Measurements from ENCODE around the gene ZIC2.

ZIC2 gene

DNA sequence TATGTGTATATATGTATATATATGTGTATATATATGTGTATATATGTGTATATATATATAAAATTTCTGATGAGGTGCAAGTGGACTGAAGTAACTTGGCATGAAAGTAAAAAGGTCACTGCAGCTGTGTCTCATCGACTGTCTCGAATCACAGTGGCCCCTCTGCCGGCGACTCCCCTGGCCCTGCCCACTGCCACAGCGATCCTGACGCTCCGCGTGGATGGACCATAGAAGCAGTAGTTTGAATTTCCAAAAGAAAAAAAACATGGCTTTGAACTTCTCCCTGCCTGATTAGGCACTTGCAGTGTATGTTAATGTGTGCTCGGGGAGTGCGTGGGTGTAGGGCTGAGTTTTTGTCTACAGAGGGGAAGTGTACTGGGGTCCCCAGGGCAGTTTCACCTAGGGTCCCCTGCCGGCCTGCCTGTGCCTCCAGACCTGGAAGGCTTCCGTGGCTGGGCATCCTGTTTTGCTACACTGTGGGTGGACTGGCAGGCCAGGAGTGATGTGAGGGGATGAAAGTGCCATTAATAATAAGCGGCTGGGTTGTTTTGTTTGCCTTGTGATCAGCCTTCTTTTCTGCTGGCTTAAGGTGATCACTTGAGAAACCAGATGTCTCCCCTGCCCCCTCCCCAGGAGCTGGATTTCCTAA lies 20.8 kb upstream of the ZIC2 start:
- no peak for DNase-seq

DNA sequence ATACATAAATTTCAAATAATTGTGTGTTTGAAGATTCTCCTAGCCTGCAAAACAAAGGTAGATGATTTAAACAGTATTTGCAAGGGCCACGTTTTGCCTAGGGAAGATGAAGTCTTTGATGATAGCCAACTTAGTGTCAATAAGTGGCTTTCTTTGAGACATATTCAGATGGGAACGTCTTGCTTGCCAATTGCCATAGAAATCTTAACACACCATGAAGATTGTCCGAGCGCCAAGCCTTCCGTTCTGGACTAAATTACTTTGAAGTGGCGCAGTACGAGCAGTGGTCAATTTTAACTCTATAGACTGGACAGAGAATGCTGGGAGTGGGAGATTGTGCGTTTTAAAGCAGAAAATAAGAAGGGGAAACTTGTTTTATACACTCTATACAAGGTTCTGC lies 19.9 kb upstream of the ZIC2 start:
- no peak for DNase-seq

- no peak for DNase-seq
Measured at GRCh38 chr13:99962242-99962641, 19.3 kb upstream of the ZIC2 start.

DNA sequence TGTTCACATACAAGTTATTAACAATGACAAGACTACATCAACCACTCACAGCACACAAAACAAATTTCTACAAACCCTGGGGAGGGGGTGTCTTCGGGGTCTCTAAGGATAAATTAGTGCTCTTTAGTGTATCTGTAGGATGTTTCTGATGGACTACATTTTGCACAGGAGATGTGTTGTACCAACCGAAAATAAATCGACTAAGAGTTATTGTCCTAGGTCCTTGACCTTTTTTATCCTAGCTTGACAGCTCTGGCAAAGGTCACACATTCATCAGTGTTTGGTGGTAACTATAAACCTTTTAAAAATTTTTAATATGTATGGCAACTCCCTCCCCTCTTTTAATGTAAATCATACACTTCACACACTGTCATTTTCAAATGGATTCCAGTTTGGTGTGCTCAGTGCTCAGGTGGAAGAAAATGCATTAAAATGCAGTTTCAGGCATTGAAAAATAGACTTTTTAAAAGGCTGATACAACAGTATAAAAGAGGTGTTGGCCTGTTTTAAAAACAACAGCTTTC lies 17.7 kb upstream of the ZIC2 start:
- DNase-seq: no peak

GRCh38 chr13:99965329-99966000 lies 16.1 kb upstream of the ZIC2 start:
- DNase-seq: no peak

DNA sequence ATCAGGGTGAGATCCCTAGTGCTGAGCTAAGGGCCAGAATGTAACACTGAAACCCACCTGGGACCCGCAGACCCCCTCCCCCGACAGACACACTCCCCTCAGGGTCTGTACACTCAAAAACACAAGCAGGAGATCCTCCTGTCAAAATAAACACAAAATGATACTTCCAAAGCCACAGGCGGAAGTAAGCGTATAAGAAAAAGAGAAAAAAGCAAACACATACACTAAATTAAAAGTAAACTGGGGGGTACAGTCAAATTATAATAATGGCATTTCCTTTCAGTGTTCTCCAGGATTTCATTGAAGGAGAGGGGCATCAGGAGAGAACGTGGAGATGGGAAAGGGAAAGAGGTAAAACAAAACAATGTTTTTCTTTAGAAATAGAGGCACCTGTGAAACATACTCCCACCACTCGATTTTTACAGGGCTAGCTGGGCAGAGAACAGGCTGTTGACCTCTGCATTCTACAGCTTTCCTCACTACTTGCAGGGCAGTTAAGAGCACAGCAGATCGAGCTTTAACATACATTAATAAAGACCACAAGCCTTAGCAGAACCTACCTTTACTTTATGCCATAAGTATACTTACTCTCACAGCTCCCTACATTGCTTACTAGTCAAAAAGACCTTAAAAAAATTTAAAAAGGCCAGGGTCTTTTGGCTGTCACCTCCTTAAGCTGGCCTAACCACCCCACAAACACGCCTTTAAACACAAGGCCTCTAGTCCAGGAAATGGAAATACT lies 15.3 kb upstream of the ZIC2 start:
- no peak for DNase-seq

- no peak for DNase-seq
Measured at GRCh38 chr13:99967498-99967868, 14.1 kb upstream of the ZIC2 start.

GRCh38 chr13:99967869-99968520 lies 13.6 kb upstream of the ZIC2 start:
- DNase-seq: no peak

- no peak for DNase-seq
Measured at GRCh38 chr13:99968521-99969452, 12.8 kb upstream of the ZIC2 start.

DNA sequence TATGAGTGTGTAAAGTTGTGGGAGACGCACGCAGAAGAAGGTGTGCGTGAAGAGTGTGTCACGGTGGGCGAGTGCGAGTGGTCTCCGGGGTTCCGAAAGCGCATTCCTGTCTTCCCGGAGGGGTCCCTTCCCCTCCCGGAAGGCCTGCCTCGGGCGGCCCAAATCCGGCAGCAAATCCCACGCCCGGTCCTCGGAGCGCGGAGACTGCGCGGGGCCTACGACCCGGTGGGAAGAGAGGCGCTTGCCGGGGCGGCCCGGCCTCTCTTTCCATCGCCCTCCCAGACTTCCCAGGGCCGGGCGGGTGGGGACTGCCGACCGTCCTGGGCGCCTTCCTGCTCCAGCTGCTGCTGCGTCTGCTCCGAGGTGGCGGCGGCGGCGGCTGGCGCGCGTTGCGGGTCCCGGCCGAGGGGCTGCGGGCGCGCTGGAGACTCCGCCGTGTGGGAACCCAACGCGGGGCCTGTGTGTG lies 12.1 kb upstream of the ZIC2 start:
- no peak for DNase-seq

- DNase-seq: no peak
Measured at GRCh38 chr13:99969919-99970650, 11.5 kb upstream of the ZIC2 start.

DNA sequence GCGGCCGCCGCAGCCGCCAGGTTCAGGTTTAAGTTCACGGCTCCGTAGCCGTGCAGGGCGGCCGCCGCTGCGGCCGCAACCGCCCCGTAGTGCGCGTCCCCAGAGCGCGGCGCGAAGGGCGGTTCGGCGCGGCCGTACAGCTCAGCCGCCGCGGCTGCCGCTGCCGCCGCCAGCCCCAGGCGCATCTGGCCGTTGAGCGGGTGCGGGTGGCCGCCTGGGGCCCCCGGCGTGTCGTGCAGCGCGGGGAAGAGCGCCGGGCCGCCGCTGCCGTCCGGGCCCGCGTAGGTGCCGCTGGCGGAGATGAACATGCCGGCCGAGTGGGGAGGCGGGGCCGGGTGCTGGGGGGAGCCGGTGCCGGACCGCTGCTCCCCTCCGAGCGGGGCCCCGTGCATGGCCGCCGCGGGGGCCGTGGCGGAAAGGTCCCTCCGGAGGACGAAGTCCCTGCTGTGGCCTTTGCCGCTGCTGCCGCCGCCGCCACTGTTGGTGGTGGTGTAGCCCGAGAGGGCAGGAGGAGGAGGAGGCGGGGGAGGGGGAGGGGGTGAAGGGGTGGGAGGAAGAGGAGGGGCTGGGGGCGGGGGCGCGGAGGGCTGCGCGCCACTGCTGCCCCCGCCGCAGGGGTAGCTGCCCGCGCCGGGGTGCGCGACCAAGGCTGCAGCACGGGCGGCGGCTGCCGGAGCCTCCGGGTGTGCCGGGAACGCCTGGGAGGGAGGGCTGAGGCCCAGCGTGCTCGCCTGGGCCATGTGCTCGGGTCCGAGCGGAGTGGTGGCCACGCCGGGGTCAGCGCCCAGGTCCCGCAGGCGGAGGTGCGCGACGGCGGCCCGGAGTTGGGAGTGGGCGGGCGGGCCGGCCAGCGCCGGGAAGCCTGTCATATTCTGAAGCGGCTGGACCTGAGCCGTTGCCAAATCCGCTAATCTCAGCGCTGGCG lies 10.7 kb upstream of the ZIC2 start:
- DNase-seq: no peak

DNA sequence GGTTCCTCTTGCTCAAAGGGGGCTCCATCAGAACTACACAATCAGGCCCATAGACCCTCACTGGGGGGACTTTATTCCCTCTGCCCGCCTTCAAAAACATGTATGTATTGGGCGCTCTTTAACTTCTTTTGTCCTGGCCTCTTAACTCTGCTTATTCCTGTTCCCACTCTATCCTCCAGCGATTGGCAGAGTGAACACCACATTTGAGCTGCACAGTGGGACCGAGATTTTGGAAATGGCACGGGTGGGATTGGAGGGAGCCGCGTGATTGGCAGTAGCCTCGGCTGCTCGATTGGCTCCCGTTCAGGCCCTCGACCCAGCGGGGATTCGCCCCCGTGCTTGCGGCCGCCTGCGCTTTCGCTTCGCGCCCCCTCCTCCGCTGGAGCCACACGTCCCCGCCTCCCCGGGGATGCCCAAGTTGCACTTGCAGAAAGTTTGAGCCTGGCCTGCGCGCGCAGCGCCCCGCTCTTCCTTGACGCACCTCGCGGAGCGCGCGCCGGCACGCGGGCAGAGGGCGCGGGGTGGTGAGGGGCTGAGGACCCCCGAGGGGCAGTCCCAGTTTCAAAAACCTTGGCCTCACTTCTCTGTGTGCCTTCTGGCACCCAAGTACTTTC lies 9.9 kb upstream of the ZIC2 start, which contains the start of gene ZIC5:
ZIC5 (minus strand) TSS at position 192 of the 614 bp plus-strand sequence; CDS start at position 28, 164 bp downstream.
- no peak for DNase-seq

- no peak for DNase-seq
Measured at GRCh38 chr13:99972190-99972731, 9.3 kb upstream of the ZIC2 start.

GRCh38 chr13:99973163-99973807 lies 8.3 kb upstream of the ZIC2 start:
- no peak for DNase-seq

DNA sequence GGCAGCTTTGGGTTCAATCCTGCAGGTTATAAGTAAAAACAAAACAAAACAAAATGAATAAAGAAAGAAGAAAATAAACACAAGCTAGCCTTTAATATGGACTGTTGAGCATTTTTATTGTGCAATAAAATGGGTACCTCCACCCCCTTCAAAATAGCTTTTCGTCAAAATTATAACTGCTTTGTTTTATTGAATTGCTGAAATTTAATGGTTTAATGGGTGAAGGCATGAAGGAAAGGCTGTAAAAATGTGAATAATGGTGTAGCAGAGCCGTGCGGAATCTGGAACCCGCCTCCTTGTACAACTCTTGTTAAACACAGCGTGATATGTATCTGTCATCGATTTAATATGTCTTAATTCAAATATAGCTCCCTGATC lies 7.8 kb upstream of the ZIC2 start:
- no peak for DNase-seq

DNA sequence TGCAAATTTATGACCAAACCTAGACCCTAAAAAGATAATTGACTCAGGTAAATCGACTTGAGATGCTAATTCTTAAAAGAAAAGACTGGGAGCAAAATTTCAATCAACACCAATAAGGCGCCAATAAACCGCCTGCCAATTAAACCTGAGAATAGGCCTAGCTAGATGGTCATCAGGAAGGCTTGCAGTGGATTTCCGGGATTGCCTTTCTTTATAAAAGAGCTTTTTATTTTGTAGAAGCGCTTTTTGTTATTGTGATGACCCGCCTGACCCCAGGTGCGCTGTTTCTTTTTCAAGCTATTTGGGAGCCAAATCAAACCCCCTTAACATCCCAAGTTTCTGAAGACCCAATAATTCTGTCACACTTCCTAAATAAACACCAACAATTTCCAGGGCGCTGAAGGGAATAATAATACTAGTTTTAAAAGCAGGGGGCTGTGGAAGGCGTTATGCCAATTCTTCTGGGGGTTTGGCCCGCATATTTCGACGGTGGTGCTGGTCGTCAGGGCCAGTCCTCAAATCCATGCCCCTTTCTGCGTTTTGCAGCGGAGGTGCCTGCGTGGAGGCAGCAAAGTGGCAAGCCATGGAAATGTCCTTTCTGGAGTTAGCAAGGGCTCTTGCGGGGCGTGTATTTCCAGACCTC lies 7.2 kb upstream of the ZIC2 start:
- DNase-seq: no peak

DNA sequence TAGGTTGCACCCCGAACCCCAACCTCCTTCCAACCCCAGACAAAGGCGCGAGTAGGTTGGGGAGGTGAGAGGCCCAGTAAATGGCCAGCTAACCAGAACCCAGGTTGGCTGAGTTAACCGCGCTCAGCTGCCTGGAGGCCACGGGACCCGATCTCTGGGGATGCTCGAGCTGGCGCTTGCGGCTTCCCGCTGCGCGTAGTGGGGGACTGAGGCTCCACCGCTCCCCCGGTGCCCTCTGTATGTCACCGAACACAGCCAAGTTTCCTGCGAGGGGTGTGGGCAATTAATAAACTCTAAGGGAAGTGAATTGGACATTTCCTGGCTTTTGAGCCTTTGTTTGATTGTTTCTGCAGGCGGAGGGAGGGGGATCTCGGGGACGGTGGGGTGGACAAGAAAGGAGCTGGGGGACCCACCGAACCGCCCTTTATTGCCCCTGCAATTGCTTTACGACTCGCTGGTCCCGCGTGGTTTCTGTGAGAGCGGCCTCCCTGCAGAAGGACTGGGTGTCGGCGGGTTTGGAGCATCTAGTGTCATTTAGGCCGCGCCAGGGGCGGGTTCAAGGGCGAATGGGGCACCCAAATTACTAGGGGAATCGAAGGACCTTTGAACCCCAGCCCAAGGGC lies 6.5 kb upstream of the ZIC2 start:
- no peak for DNase-seq

Measured in NCI-H2227 treated with DMSO at 0.1 percent for 48 hours (cell line).